Effector memory CD4-positive, alpha-beta T cell (primary cell): ENCODE results near the gene TRMT11.
"Not testable (repeated sequence)": the region's sequence is repeated elsewhere in the genome, so short reads cannot be mapped to it uniquely, and the experiment has no call there.

Experiments
- DNase-seq, 3 donors: peaks; one replicate each; pipeline ENCODE4 v3.0.0-alpha.2; 2020
- H3K27ac ChIP-seq: 2 replicates; pipeline ENCODE4 v1.7.0; 2013; ENCODE audit warnings: mild to moderate bottlenecking, low read length, moderate library complexity; ENCODE audit not compliant: insufficient read depth, poor library complexity, severe bottlenecking
- H3K27me3 ChIP-seq: replicated peaks from 2 replicates; pipeline ENCODE4 v1.7.0; 2013; ENCODE audit warnings: mild to moderate bottlenecking, low read length; ENCODE audit not compliant: insufficient read depth, control insufficient read depth, poor library complexity, severe bottlenecking
- H3K36me3 ChIP-seq: 2 replicates; pipeline ENCODE4 v1.7.0; 2013; ENCODE audit warnings: mild to moderate bottlenecking, low read length, moderate library complexity; ENCODE audit not compliant: control insufficient read depth, insufficient read depth
- H3K4me1 ChIP-seq: 2 replicates; pipeline ENCODE4 v1.7.0; 2013; ENCODE audit warnings: low read length, mild to moderate bottlenecking; ENCODE audit not compliant: control insufficient read depth, insufficient read depth, poor library complexity, severe bottlenecking
- H3K4me3 ChIP-seq: 2 replicates; pipeline ENCODE4 v1.7.0; 2013; ENCODE audit warnings: low read length, low read depth, mild to moderate bottlenecking; ENCODE audit not compliant: insufficient read depth, poor library complexity, severe bottlenecking
- H3K9me3 ChIP-seq: 2 replicates; pipeline ENCODE4 v1.7.0; 2013; ENCODE audit warnings: mild to moderate bottlenecking, low read length, moderate library complexity; ENCODE audit not compliant: control insufficient read depth

TRMT11 gene

DNA sequence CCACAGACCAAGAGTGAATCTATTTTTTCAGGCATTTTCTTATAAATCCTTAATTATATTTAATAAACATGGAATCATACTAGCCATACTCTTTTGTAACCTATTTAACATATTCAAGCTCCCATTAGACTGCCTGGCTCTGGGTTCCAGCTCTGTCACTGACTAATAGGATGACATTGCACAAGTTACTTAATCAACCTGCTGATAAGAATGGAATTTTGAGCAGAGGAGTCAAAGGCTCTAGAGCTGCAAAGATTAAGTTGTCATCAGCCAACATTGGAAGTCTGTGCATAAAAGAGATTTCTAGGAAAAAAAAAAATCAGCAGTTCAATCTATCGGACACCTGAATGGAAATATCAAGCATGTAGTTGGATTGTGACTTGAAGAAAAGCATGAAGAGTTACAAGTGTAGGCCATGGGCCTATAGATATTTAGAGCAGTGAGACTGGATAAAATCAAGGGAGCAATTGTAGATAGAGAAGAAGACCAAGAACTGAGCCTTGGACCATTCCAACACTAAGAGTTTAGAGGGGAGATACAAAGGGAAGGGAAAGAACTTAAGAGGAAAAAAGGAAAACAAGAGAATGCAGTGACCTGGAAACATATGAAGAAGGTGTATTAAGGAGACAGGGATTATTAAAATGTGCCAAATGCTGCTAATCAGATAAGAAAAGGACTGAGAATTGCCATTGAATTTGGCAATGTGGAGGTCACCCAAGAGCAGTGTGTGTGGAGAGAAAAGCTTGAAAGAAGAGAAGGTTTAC is 40.8 kb upstream of the TRMT11 start:
- no peaks in the 10 kb centered on the region for H3K27me3 ChIP-seq
- no peak overlapping the region for H3K27ac ChIP-seq
- no peaks in the 10 kb centered on the region for H3K9me3 ChIP-seq
- H3K4me3 ChIP-seq = no peak overlapping the region
- no peaks in the 10 kb centered on the region for H3K4me1 ChIP-seq
- DNase-seq = no peak
- no peaks in the 10 kb centered on the region for H3K36me3 ChIP-seq

DNA sequence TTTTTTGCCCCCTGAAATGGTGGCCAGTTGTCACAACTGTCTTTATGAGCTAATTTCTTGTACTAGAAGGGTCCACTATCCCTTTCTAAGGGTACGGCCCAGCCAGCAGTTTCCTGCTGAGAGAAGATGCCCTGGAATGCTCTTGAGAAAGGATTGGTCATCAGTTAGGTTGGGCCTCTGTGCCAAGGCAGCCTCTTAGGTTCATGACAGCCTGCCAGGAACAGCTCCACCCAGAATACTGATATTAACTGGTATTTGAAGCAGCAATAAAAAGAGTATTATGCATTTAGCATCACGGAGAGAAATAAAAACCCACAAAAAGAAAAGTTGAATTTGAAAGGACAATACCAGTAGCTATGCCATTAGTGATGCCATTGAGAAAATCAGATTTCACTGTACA is 38.7 kb upstream of the TRMT11 start:
- DNase-seq = no peak
- H3K4me3 ChIP-seq = no peak overlapping the region
- H3K27me3 ChIP-seq = no peaks in the 10 kb centered on the region
- H3K36me3 ChIP-seq = no peaks in the 10 kb centered on the region
- H3K9me3 ChIP-seq = no peaks in the 10 kb centered on the region
- no peaks in the 10 kb centered on the region for H3K4me1 ChIP-seq
- H3K27ac ChIP-seq = no peak overlapping the region

DNA sequence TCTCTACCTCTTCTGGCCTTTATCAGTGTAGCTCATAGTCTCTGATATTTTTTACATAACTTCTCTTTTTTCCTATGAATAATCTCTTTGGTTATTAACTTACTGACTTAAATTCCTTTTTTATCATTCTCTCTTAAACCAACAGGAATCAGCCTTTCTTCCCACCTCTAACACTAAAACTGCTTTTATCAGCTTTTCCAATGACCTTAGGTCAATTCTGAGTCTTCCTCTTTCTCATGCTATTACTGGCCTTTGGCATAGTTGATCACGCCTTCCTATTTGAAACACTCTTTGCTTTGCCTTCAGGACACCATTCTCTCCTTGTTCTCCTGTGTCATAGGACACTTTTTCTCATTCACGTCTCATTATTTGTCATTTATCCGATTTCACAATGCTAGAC is 37.9 kb upstream of the TRMT11 start:
- Histone ChIP-seq H3K27me3 (no peaks in the 10 kb centered on the region), H3K4me1 (no peaks in the 10 kb centered on the region), H3K9me3 (no peaks in the 10 kb centered on the region), H3K36me3 (no peaks in the 10 kb centered on the region), H3K4me3 (no peak overlapping the region), H3K27ac (no peak overlapping the region)
- DNase-seq = no peak

DNA sequence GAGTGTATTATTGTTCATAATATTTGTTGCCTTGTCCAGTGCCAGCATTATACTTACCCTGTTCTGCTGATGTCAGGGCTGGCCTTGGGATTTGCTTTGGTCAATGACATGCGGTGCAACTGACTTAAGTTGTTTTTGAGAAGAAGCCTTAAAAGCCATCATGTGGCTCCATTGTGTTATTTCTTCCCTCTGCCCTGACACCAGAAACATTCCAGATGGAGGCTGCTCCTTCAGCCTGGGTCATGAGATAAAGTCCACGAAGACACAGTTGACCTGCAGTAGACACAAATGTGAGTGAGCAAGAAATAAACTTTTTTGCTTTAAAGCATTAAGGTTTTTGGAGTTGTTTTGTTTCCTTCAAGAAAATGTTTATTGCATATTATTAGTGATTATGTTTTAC is 37.3 kb upstream of the TRMT11 start:
- Histone ChIP-seq H3K9me3 (no peaks in the 10 kb centered on the region), H3K4me3 (no peak overlapping the region), H3K27ac (no peak overlapping the region), H3K36me3 (no peaks in the 10 kb centered on the region), H3K4me1 (no peaks in the 10 kb centered on the region), H3K27me3 (no peaks in the 10 kb centered on the region)
- no peak for DNase-seq

DNA sequence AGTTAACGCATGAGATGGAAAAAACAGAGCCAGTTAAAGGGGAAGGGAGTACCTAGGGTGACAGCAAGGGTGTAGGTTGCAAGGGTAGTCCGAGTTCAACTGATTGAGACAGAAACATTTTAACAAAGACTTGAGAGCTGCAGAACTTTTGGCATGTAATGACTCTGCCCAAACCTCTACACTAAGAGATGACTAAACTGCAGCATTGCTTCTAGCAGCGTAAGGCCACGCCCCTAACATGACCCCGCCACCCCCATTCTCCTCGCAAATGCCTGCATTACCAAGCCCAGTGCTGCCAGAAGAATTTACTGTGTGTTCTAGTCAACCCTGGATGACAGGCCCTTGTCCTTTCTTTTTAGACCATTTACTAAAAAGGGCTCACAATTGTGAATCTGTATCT is 36.0 kb upstream of the TRMT11 start:
- Histone ChIP-seq H3K27me3 (no peaks in the 10 kb centered on the region), H3K4me3 (no peak overlapping the region), H3K9me3 (no peaks in the 10 kb centered on the region), H3K27ac (no peak overlapping the region), H3K4me1 (no peaks in the 10 kb centered on the region), H3K36me3 (no peaks in the 10 kb centered on the region)
- no peak for DNase-seq

DNA sequence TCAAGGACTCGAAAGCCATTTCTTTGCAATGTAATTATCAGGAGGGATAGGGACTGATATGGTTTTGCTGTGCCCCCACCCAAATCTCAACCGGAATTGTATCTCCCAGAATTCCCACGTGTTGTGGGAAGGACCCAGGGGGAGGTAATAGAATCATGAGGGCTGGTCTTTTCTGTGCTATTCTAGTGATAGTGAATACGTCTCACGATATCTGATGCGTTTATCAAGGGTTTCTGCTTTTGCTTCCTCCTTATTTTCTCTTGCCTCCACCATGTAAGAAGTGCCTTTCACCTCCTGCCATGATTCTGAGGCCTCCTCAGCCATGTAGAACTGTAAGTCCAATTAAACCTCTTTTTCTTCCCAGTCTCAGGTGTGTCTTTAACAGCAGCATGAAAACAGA is 35.6 kb upstream of the TRMT11 start:
- not testable (repeated sequence) for H3K27ac ChIP-seq, H3K36me3 ChIP-seq, DNase-seq, H3K4me1 ChIP-seq, H3K4me3 ChIP-seq, H3K27me3 ChIP-seq, H3K9me3 ChIP-seq

DNA sequence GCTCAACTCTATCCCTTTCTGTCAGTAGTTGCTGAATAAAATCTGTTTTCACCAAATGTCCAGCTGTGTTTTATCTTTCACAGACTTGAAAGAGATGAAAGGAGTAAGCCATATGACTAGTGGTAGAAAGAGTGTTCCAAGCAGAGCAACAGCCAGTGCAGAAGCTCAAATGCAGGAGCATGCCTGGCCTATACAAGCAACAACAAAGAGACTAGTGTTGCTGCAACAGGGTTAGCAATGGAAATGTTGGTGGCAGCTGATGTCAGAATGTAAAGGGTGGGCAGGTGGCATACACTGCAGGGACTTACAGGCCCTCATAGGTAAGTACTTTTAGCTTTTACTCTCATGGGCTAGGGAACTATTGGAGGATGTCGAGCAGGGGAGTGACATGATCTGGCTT is 35.0 kb upstream of the TRMT11 start:
- Histone ChIP-seq H3K27ac (no peak overlapping the region), H3K9me3 (no peaks in the 10 kb centered on the region)
- no peak for DNase-seq

DNA sequence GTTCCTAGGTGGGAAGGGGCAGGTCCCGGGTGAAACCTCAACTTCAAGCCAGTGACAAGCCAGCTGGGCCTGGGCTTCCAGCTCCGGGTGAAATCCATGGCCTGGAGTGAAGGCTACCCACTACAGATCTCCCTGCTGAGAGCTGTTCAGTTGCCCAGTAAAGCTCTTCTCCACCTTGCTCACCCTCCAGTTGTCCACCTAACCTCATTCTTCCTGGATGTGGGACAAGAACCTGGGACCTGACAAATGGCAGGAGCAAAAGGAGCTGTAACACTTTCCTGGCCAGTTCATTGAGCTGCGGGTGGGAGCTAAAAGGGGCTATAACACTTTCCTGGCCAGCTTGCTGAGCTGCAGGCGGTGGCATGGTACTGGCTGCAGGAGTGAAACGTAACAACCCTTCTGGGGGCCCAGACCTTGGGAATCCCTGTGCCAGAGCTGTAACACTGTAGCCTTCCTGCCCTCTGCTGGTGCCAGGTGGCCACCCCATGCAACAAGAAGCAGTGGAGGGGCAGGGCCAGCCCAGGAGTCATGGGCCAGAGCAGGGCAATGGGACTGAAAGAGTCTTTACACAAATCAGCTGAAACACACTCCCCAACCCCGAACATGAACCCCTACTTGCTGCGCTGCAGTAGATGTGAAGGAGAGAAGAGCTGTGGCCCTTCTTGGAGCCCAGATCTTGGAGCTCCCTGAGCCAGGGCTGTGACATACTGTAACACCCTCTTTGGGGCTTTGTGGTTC is 33.4 kb upstream of the TRMT11 start:
- no peak for DNase-seq
- Histone ChIP-seq H3K4me1 (peaks cover 1% of the 10 kb centered on the region), H3K9me3 (no peaks in the 10 kb centered on the region), H3K4me3 (no peak overlapping the region), H3K27me3 (no peaks in the 10 kb centered on the region), H3K36me3 (no peaks in the 10 kb centered on the region), H3K27ac (no peak overlapping the region)

More for the DNA sequence above, 35.0 kb upstream of the TRMT11 start:
- no peak overlapping the region for H3K4me3 ChIP-seq
- no peaks in the 10 kb centered on the region for H3K36me3 ChIP-seq
- no peaks in the 10 kb centered on the region for H3K27me3 ChIP-seq
- no peaks in the 10 kb centered on the region for H3K4me1 ChIP-seq

DNA sequence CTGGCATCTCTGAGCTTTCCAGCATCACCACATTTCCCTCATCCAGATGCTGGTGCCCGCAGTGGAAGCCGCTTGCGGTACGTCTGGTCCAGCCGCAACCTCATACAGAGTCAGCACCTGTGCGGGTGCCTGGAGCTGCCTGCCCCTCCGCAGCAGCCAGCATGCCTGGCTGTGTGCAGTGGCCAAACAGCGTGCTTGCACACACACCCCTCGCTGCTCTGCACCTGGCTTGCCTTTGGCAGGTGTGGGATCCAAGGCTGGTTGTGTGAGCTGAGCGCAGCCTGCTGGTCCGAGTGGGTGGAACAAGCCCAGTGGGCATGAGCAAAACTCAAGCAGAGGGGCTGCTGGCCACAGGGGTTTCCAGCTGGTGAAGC is 32.9 kb upstream of the TRMT11 start:
- Histone ChIP-seq H3K27ac (no peak overlapping the region), H3K4me3 (no peak overlapping the region), H3K4me1 (peaks cover 7% of the 10 kb centered on the region), H3K27me3 (no peaks in the 10 kb centered on the region), H3K9me3 (no peaks in the 10 kb centered on the region), H3K36me3 (no peaks in the 10 kb centered on the region)
- DNase-seq = no peak

DNA sequence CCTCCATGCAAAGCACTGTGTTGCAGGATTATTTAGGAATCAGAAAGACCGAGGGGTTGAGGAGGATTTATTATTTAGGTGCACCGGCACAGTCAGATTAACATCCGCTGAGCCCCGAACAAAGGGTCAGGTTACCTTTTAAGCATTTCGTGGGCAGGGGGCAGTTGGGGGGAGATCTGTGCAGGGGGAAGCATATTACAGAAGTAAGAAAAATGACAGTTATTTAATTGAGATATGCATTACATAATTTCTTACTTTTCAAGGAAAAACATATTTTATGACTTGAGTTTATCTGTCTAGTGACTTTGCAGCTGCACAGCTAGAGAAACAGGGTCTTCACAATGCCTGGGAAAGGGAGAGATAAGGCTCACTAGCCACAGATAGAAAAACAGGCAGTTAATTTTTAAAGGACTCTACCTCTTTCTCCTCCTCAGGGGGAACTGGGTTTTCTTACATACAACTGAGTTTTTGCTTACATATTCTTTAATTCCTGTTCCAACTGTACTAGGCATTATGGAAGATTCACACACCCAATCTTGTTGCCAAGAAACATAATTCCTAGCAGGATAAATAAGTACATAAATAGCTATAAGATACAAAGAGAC is 31.5 kb upstream of the TRMT11 start:
- Histone ChIP-seq H3K27me3 (no peaks in the 10 kb centered on the region), H3K36me3 (no peaks in the 10 kb centered on the region), H3K4me1 (peaks cover 7% of the 10 kb centered on the region), H3K4me3 (no peak overlapping the region), H3K27ac (no peak overlapping the region), H3K9me3 (no peaks in the 10 kb centered on the region)
- no peak for DNase-seq
